Tibial nerve (tissue), 3 donors: ENCODE data around the gene CYP24A1.

Source experiments
- CTCF ChIP-seq, 5 experiments: fragments of 200-600 bp in 3 of 5; fragments of 450-650 bp in 2 of 5; sonication (generic) in 3 of 5; IDR thresholded peaks; one replicate each; pipeline ENCODE4 v1.5.1; 2016 to 2019; ENCODE audit warnings: antibody characterized with exemption in 5 of 5, mild to moderate bottlenecking in 3 of 5, moderate library complexity in 2 of 5
- POLR2A ChIP-seq, 2 donors: fragments of 450-650 bp; IDR thresholded peaks; one replicate each; pipeline ENCODE4 v1.6.1; 2017; ENCODE audit warnings: antibody characterized with exemption in 2 of 2, mild to moderate bottlenecking in 2 of 2, moderate library complexity in 2 of 2

- no peak for TF ChIP-seq POLR2A (IDR thresholded peaks at IDR 0.05)
- no peak for TF ChIP-seq CTCF (IDR thresholded peaks at IDR 0.05)
Observed at GRCh38 chr20:54139188-54139587, 34.6 kb downstream of the CYP24A1 start.
